ENCODE results near the gene ATE1.

The ATE1 gene

GRCh38 chr10:121808835-121809234 lies 119.0 kb downstream of the ATE1 start:
- no peak for DNase-seq (ENCODE audit: low read depth)
- H3K4me3 ChIP-seq (ENCODE audit: low read depth, low read length) = no peak overlapping the region

GRCh38 chr10:121804460-121804859 lies 123.4 kb downstream of the ATE1 start:
- DNase-seq (ENCODE audit: low read depth) = peak; percentile 41
- no peak overlapping the region for H3K4me3 ChIP-seq (ENCODE audit: low read depth, low read length)

- H3K4me3 ChIP-seq (ENCODE audit: low read depth, low read length) = no peak overlapping the region
- no peak for DNase-seq (ENCODE audit: low read depth)
Observed at GRCh38 chr10:121803611-121804010, 124.2 kb downstream of the ATE1 start.

GRCh38 chr10:121800831-121801230 lies 127.0 kb downstream of the ATE1 start:
- no peak for DNase-seq (ENCODE audit: low read depth)
- H3K4me3 ChIP-seq (ENCODE audit: low read depth, low read length) = no peak overlapping the region

GRCh38 chr10:121800146-121800545 lies 127.7 kb downstream of the ATE1 start:
- no peak for DNase-seq (ENCODE audit: low read depth)
- H3K4me3 ChIP-seq (ENCODE audit: low read depth, low read length) = no peak overlapping the region

GRCh38 chr10:121797490-121797889 lies 130.3 kb downstream of the ATE1 start:
- H3K4me3 ChIP-seq (ENCODE audit: low read depth, low read length) = no peak overlapping the region
- DNase-seq (ENCODE audit: low read depth) = no peak

GRCh38 chr10:121796342-121796741 lies 131.5 kb downstream of the ATE1 start:
- no peak for DNase-seq (ENCODE audit: low read depth)
- no peak overlapping the region for H3K4me3 ChIP-seq (ENCODE audit: low read depth, low read length)

GRCh38 chr10:121792198-121792597 lies 135.6 kb downstream of the ATE1 start:
- no peak overlapping the region for H3K4me3 ChIP-seq (ENCODE audit: low read depth, low read length)
- DNase-seq (ENCODE audit: low read depth) = no peak

GRCh38 chr10:121791761-121792160 lies 136.1 kb downstream of the ATE1 start:
- H3K4me3 ChIP-seq (ENCODE audit: low read depth, low read length) = no peak overlapping the region
- DNase-seq (ENCODE audit: low read depth) = no peak

- no peak for DNase-seq (ENCODE audit: low read depth)
- no peak overlapping the region for H3K4me3 ChIP-seq (ENCODE audit: low read depth, low read length)
Observed at GRCh38 chr10:121788717-121789116, 139.1 kb downstream of the ATE1 start.

GRCh38 chr10:121788115-121788514 lies 139.7 kb downstream of the ATE1 start:
- DNase-seq (ENCODE audit: low read depth) = no peak
- H3K4me3 ChIP-seq (ENCODE audit: low read depth, low read length) = no peak overlapping the region

- no peak for DNase-seq (ENCODE audit: low read depth)
- H3K4me3 ChIP-seq (ENCODE audit: low read depth, low read length) = no peak overlapping the region
Observed at GRCh38 chr10:121787169-121787568, 140.7 kb downstream of the ATE1 start.

- DNase-seq (ENCODE audit: low read depth) = no peak
Observed at GRCh38 chr10:121783782-121784372, 144.0 kb downstream of the ATE1 start.

GRCh38 chr10:121781101-121781500 lies 146.7 kb downstream of the ATE1 start:
- no peak overlapping the region for H3K4me3 ChIP-seq (ENCODE audit: low read depth, low read length)
- no peak for DNase-seq (ENCODE audit: low read depth)

More at GRCh38 chr10:121783782-121784372, 144.0 kb downstream of the ATE1 start:
- no peak overlapping the region for H3K4me3 ChIP-seq (ENCODE audit: low read depth, low read length)

GRCh38 chr10:121774813-121775212 lies 153.0 kb downstream of the ATE1 start:
- no peak overlapping the region for H3K4me3 ChIP-seq (ENCODE audit: low read depth, low read length)
- DNase-seq (ENCODE audit: low read depth) = peak; percentile 25

GRCh38 chr10:121774404-121774803 lies 153.4 kb downstream of the ATE1 start:
- H3K4me3 ChIP-seq (ENCODE audit: low read depth, low read length) = no peak overlapping the region
- DNase-seq (ENCODE audit: low read depth) = no peak

- no peak for DNase-seq (ENCODE audit: low read depth)
- H3K4me3 ChIP-seq (ENCODE audit: low read depth, low read length) = no peak overlapping the region
Observed at GRCh38 chr10:121772884-121773283, 154.9 kb downstream of the ATE1 start.

- no peak for DNase-seq (ENCODE audit: low read depth)
Observed at GRCh38 chr10:121772406-121772805, 155.4 kb downstream of the ATE1 start.

GRCh38 chr10:121771966-121772365 lies 155.9 kb downstream of the ATE1 start:
- no peak for DNase-seq (ENCODE audit: low read depth)

More at GRCh38 chr10:121772406-121772805, 155.4 kb downstream of the ATE1 start:
- no peak overlapping the region for H3K4me3 ChIP-seq (ENCODE audit: low read depth, low read length)

GRCh38 chr10:121766426-121766825 lies 161.4 kb downstream of the ATE1 start:
- no peak overlapping the region for H3K4me3 ChIP-seq (ENCODE audit: low read depth, low read length)
- DNase-seq (ENCODE audit: low read depth) = no peak

More at GRCh38 chr10:121771966-121772365, 155.9 kb downstream of the ATE1 start:
- H3K4me3 ChIP-seq (ENCODE audit: low read depth, low read length) = no peak overlapping the region

GRCh38 chr10:121765204-121765603 lies 162.6 kb downstream of the ATE1 start:
- no peak overlapping the region for H3K4me3 ChIP-seq (ENCODE audit: low read depth, low read length)
- no peak for DNase-seq (ENCODE audit: low read depth)

All from skeletal muscle cell (primary cell).